HG03571 (cell line): ENCODE measurements around the gene HUWE1.

Source experiments
- ATAC-seq: cut with Tn5 transposase; IDR thresholded peaks from one replicate; pipeline ENCODE4 v1.9.1; 2021; ENCODE audit not compliant: unreplicated experiment

Gene HUWE1

GRCh38 chrX:53694642-53695041 lies 8.1 kb upstream of the HUWE1 start:
- no peak for ATAC-seq

GRCh38 chrX:53688300-53688699 lies 1.8 kb upstream of the HUWE1 start:
- ATAC-seq, result no peak

GRCh38 chrX:53685711-53686110 lies 808 bp downstream of the HUWE1 start:
- no peak for ATAC-seq

- peak; percentile 72 for ATAC-seq
Observed at GRCh38 chrX:53684415-53685192, 1.9 kb downstream of the HUWE1 start.

- ATAC-seq, result peak; percentile 57
Observed at GRCh38 chrX:53683556-53684414, 2.7 kb downstream of the HUWE1 start.

GRCh38 chrX:53682885-53683555 lies 3.5 kb downstream of the HUWE1 start:
- ATAC-seq, result no peak

- ATAC-seq, result no peak
Observed at GRCh38 chrX:53681661-53682060, 4.9 kb downstream of the HUWE1 start.

GRCh38 chrX:53678667-53679066 lies 7.9 kb downstream of the HUWE1 start:
- no peak for ATAC-seq

GRCh38 chrX:53677286-53677685 lies 9.2 kb downstream of the HUWE1 start:
- ATAC-seq, result no peak

- no peak for ATAC-seq
Observed at GRCh38 chrX:53674581-53674980, 11.9 kb downstream of the HUWE1 start.

- no peak for ATAC-seq
Observed at GRCh38 chrX:53669258-53669657, 17.3 kb downstream of the HUWE1 start.

- no peak for ATAC-seq
Observed at GRCh38 chrX:53666171-53666570, 20.3 kb downstream of the HUWE1 start.

GRCh38 chrX:53660004-53660403 lies 26.5 kb downstream of the HUWE1 start:
- no peak for ATAC-seq

- no peak for ATAC-seq
Observed at GRCh38 chrX:53659039-53659438, 27.5 kb downstream of the HUWE1 start.

- no peak for ATAC-seq
Observed at GRCh38 chrX:53656845-53657244, 29.7 kb downstream of the HUWE1 start.

GRCh38 chrX:53654376-53654775 lies 32.1 kb downstream of the HUWE1 start:
- no peak for ATAC-seq

GRCh38 chrX:53644751-53645150 lies 41.8 kb downstream of the HUWE1 start:
- no peak for ATAC-seq

- ATAC-seq, result no peak
Observed at GRCh38 chrX:53642337-53642736, 44.2 kb downstream of the HUWE1 start.

GRCh38 chrX:53639257-53639656 lies 47.3 kb downstream of the HUWE1 start:
- no peak for ATAC-seq

GRCh38 chrX:53637479-53637878 lies 49.0 kb downstream of the HUWE1 start:
- ATAC-seq, result no peak

GRCh38 chrX:53631156-53631555 lies 55.4 kb downstream of the HUWE1 start:
- no peak for ATAC-seq

GRCh38 chrX:53630261-53630660 lies 56.3 kb downstream of the HUWE1 start:
- ATAC-seq, result no peak
